Chondrocyte (in vitro differentiated cells): ENCODE results near the gene RPP25L. TPM values are rescaled to one million over a fixed set of nuclear protein-coding genes. Genes with fewer than 3 reads are reported as not detected.

Experiments
- DNase-seq: peaks from one replicate; pipeline ENCODE4 v3.0.0; 2021; ENCODE audit warnings: mixed read lengths, low spot score
- H3K27ac Mint-ChIP-seq: one replicate; pipeline ENCODE4 v1.8.0; 2021; ENCODE audit warnings: mild to moderate bottlenecking, moderate library complexity, mixed read lengths; ENCODE audit not compliant: unreplicated experiment
- H3K27me3 Mint-ChIP-seq: 2 replicates; pipeline ENCODE4 v1.8.0; 2021; ENCODE audit warnings: low read depth, mixed read lengths
- H3K36me3 Mint-ChIP-seq: 2 replicates; pipeline ENCODE4 v1.8.0; 2021; ENCODE audit warnings: low read depth, mixed read lengths
- H3K4me1 Mint-ChIP-seq: 2 replicates; pipeline ENCODE4 v1.8.0; 2021; ENCODE audit warnings: low read depth, mild to moderate bottlenecking, mixed read lengths
- H3K4me3 Mint-ChIP-seq: one replicate; pipeline ENCODE4 v1.8.0; 2021; ENCODE audit warnings: mild to moderate bottlenecking, moderate library complexity, mixed read lengths; ENCODE audit not compliant: unreplicated experiment
- H3K9me3 Mint-ChIP-seq: 2 replicates; pipeline ENCODE4 v1.8.0; 2021; ENCODE audit warnings: low read depth, mixed read lengths
- CTCF ChIP-seq: fragments of 200-600 bp; sonication (generic); IDR thresholded peaks from 2 replicates; pipeline ENCODE4 v1.5.0; 2021; ENCODE audit warnings: antibody characterized with exemption, mild to moderate bottlenecking, moderate library complexity
- total RNA-seq: library from RNA; stranded (reverse); gene quantifications from 3 replicates; pipeline ENCODE4 v1.2.1, GENCODE V29; 2021

The RPP25L gene
- total RNA-seq, 1 donor from 2014 or later = 11.0 TPM

- Mint-ChIP-seq H3K36me3 (no peaks in the 10 kb centered on the region), H3K9me3 (no peaks in the 10 kb centered on the region), H3K4me1 (peaks cover 7% of the 10 kb centered on the region), H3K27ac (no peak overlapping the region), H3K27me3 (peaks cover 57% of the 10 kb centered on the region), H3K4me3 (no peak overlapping the region)
- TF ChIP-seq CTCF = no peak
- DNase-seq = no peak
These were observed 30.6 kb downstream of the RPP25L start for GRCh38 chr9:34581318-34581717.

GRCh38 chr9:34580358-34580757 is 31.5 kb downstream of the RPP25L start:
- Mint-ChIP-seq H3K9me3 (no peaks in the 10 kb centered on the region), H3K27me3 (peaks cover 55% of the 10 kb centered on the region), H3K4me1 (peaks cover 7% of the 10 kb centered on the region), H3K27ac (no peak overlapping the region), H3K4me3 (no peak overlapping the region), H3K36me3 (no peaks in the 10 kb centered on the region)
- no peak for TF ChIP-seq CTCF
- peak; percentile 78 for DNase-seq

- Mint-ChIP-seq H3K4me3 (no peak overlapping the region), H3K36me3 (no peaks in the 10 kb centered on the region), H3K27me3 (peaks cover 49% of the 10 kb centered on the region), H3K27ac (no peak overlapping the region), H3K9me3 (no peaks in the 10 kb centered on the region), H3K4me1 (peaks cover 7% of the 10 kb centered on the region)
- DNase-seq = no peak
- TF ChIP-seq CTCF = no peak
These were observed 32.1 kb downstream of the RPP25L start for GRCh38 chr9:34579808-34580163.

GRCh38 chr9:34579104-34579807 is 32.6 kb downstream of the RPP25L start:
- TF ChIP-seq CTCF = no peak
- Mint-ChIP-seq H3K9me3 (no peaks in the 10 kb centered on the region), H3K27ac (no peak overlapping the region), H3K4me1 (peaks cover 7% of the 10 kb centered on the region), H3K27me3 (peaks cover 45% of the 10 kb centered on the region), H3K4me3 (no peak overlapping the region), H3K36me3 (no peaks in the 10 kb centered on the region)
- no peak for DNase-seq

GRCh38 chr9:34578241-34579103 is 33.4 kb downstream of the RPP25L start:
- Mint-ChIP-seq H3K27me3 (peaks cover 42% of the 10 kb centered on the region), H3K4me3 (no peak overlapping the region), H3K9me3 (no peaks in the 10 kb centered on the region), H3K36me3 (no peaks in the 10 kb centered on the region), H3K27ac (no peak overlapping the region), H3K4me1 (peaks cover 7% of the 10 kb centered on the region)
- no peak for DNase-seq
- no peak for TF ChIP-seq CTCF
